ENCODE measurements around the gene PPP1R13B. TPM values are rescaled to one million over a fixed set of nuclear protein-coding genes. Genes with fewer than 3 reads are reported as not detected.

PPP1R13B gene
- polyA plus RNA-seq, 1 of the 3 experiments (the other 2 are of a cell fraction) = 5.7 TPM

DNA sequence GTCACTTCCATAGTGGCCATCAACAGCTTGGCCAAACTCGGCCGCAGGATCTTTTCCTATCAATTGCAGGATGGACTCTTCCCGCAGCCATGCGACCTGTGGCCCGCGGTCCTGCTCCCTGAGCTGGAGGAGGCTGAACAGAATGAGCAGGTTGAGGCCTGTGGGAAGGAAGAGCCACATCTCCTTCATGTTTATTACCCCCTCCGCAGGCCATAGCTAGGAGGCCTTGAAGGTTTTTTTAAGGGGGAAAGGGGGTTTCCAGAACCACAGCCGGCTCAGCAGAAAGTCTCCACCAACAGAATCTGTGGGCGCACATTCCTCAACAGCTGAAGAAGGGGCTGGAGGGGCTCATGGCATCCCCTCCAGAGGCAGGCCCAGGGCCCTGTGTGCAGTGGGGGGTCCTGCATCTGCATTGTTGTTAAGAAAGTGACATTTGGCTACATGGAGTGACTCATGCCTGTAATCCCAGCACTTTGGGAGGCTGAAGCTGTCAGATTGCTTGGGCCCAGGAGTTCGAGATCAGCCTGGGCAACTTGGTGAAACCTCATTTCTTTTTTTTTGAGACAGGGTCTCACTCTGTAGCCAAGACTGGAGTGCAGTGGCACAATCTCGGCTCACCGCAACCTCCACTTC lies 25.2 kb upstream of the PPP1R13B start:
- Histone ChIP-seq H2AFZ (ENCODE audit: low read depth) (no peak overlapping the region), H3K4me3 (ENCODE audit: low read depth in 2 of 2, low read length in 1 of 2) (no peak overlapping the region), H3K4me1 (ENCODE audit: control insufficient read depth in 1 of 2, insufficient read depth in 2 of 2, low read depth in 1 of 2, low read length in 1 of 2) (peaks cover 0 to 14% of the 10 kb centered on the region in 2 experiments; a peak in 1 of 4 replicates), H3F3A (replicated peaks; ENCODE audit: insufficient read depth) (no peaks in the 10 kb centered on the region), H3K27ac (ENCODE audit: low read depth in 2 of 2, low read length in 1 of 2) (no peak overlapping the region), H3K9me2 (no peaks in the 10 kb centered on the region), H3K9ac (no peak overlapping the region), H3K9me3 (no peaks in the 10 kb centered on the region), H4K20me1 (ENCODE audit: insufficient read depth) (no peaks in the 10 kb centered on the region), H3K27me3 (ENCODE audit: insufficient read depth) (no peaks in the 10 kb centered on the region), H3K4me2 (no peak overlapping the region), H3K36me3 (replicated peaks in 1 of 2; ENCODE audit: control insufficient read depth in 1 of 2, insufficient read depth in 2 of 2, low read length in 1 of 2) (no peaks in the 10 kb centered on the region), H3K79me2 (ENCODE audit: insufficient read depth) (no peaks in the 10 kb centered on the region)
- ChIA-PET CTCF (interaction anchor here (0.9 to 1.2 kb wide), 2 partner anchors 9 to 28 kb away, joined by 3 read pairs; no protein-coding TSS in a partner anchor), POLR2A (no interaction called here)
- DNase-seq = no peak
- TF ChIP-seq SMC3 (IDR thresholded peaks at IDR 0.05; ENCODE audit: low read depth, low read length) (no peak), TCF12 (IDR thresholded peaks at IDR 0.05) (no peak), EZH2phosphoT487 (IDR thresholded peaks at IDR 0.05; ENCODE audit: borderline replicate concordance, low read depth) (no peak), MXI1 (IDR thresholded peaks at IDR 0.05; ENCODE audit: low read depth, low read length) (no peak), MEF2A (IDR thresholded peaks at IDR 0.05; ENCODE audit: borderline replicate concordance, low read depth) (no peak), POLR2AphosphoS5 (IDR thresholded peaks at IDR 0.05; ENCODE audit: low read depth, low read length) (no peak), YY1 (IDR thresholded peaks at IDR 0.05; ENCODE audit: low read depth) (no peak), EP300 (IDR thresholded peaks at IDR 0.05; ENCODE audit: borderline replicate concordance in 1 of 2, low read depth in 1 of 2, low read length in 1 of 2) (no peak), SIN3A (IDR thresholded peaks at IDR 0.05; ENCODE audit: borderline replicate concordance, low read depth, low read length) (no peak), FOSL2 (IDR thresholded peaks at IDR 0.05; ENCODE audit: borderline replicate concordance, low read depth) (no peak), TAF1 (IDR thresholded peaks at IDR 0.05; ENCODE audit: borderline replicate concordance, low read depth, low read length) (no peak), JUND (IDR thresholded peaks at IDR 0.05) (no peak), NRF1 (IDR thresholded peaks at IDR 0.05; ENCODE audit: low read depth, low read length) (no peak), GATA2 (CRISPR knock-in tag; IDR thresholded peaks at IDR 0.05) (no peak)
- TF ChIP-seq, protein P1, sequence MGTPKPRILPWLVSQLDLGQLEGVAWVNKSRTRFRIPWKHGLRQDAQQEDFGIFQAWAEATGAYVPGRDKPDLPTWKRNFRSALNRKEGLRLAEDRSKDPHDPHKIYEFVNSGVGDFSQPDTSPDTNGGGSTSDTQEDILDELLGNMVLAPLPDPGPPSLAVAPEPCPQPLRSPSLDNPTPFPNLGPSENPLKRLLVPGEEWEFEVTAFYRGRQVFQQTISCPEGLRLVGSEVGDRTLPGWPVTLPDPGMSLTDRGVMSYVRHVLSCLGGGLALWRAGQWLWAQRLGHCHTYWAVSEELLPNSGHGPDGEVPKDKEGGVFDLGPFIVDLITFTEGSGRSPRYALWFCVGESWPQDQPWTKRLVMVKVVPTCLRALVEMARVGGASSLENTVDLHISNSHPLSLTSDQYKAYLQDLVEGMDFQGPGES (IDR thresholded peaks at IDR 0.05; ENCODE audit: low read depth, low read length) = no peak
- TF ChIP-seq, protein P2, sequence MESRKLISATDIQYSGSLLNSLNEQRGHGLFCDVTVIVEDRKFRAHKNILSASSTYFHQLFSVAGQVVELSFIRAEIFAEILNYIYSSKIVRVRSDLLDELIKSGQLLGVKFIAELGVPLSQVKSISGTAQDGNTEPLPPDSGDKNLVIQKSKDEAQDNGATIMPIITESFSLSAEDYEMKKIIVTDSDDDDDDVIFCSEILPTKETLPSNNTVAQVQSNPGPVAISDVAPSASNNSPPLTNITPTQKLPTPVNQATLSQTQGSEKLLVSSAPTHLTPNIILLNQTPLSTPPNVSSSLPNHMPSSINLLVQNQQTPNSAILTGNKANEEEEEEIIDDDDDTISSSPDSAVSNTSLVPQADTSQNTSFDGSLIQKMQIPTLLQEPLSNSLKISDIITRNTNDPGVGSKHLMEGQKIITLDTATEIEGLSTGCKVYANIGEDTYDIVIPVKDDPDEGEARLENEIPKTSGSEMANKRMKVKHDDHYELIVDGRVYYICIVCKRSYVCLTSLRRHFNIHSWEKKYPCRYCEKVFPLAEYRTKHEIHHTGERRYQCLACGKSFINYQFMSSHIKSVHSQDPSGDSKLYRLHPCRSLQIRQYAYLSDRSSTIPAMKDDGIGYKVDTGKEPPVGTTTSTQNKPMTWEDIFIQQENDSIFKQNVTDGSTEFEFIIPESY (IDR thresholded peaks at IDR 0.05; ENCODE audit: borderline replicate concordance, low read depth) = no peak
- TF ChIP-seq, protein P3, sequence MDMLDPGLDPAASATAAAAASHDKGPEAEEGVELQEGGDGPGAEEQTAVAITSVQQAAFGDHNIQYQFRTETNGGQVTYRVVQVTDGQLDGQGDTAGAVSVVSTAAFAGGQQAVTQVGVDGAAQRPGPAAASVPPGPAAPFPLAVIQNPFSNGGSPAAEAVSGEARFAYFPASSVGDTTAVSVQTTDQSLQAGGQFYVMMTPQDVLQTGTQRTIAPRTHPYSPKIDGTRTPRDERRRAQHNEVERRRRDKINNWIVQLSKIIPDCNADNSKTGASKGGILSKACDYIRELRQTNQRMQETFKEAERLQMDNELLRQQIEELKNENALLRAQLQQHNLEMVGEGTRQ (IDR thresholded peaks at IDR 0.05; ENCODE audit: borderline replicate concordance, low read depth, low read length) = no peak
- TF ChIP-seq, protein P4, sequence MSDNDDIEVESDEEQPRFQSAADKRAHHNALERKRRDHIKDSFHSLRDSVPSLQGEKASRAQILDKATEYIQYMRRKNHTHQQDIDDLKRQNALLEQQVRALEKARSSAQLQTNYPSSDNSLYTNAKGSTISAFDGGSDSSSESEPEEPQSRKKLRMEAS (IDR thresholded peaks at IDR 0.05; ENCODE audit: low read depth) = no peak
- WGBS (ENCODE audit: low lambda C conversion rate) = 93% methylated on average over 8 of the region's 12 CpGs
